GM10266 (cell line): ENCODE results near the gene ACOD1.

Source experiments
- DNase-seq: peaks from one replicate; pipeline ENCODE4 v3.0.0; 2012; ENCODE audit errors: extremely low spot score
- TF ChIP-seq, protein P1 (sequence below): IDR thresholded peaks from 2 replicates; pipeline ENCODE4 v1.5.1; 2012; ENCODE audit warnings: mild to moderate bottlenecking, low read depth; ENCODE audit not compliant: control insufficient read depth, insufficient read depth; ENCODE audit errors: missing control alignments

The ACOD1 gene

GRCh38 chr13:76974618-76974975, 26.3 kb downstream of the ACOD1 start:
- TF ChIP-seq, protein P1, sequence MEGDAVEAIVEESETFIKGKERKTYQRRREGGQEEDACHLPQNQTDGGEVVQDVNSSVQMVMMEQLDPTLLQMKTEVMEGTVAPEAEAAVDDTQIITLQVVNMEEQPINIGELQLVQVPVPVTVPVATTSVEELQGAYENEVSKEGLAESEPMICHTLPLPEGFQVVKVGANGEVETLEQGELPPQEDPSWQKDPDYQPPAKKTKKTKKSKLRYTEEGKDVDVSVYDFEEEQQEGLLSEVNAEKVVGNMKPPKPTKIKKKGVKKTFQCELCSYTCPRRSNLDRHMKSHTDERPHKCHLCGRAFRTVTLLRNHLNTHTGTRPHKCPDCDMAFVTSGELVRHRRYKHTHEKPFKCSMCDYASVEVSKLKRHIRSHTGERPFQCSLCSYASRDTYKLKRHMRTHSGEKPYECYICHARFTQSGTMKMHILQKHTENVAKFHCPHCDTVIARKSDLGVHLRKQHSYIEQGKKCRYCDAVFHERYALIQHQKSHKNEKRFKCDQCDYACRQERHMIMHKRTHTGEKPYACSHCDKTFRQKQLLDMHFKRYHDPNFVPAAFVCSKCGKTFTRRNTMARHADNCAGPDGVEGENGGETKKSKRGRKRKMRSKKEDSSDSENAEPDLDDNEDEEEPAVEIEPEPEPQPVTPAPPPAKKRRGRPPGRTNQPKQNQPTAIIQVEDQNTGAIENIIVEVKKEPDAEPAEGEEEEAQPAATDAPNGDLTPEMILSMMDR, result no peak

GRCh38 chr13:76975863-76976262, 27.6 kb downstream of the ACOD1 start:
- TF ChIP-seq, protein P1, result no peak

More at GRCh38 chr13:76974618-76974975, 26.3 kb downstream of the ACOD1 start:
- no peak for DNase-seq

DNA sequence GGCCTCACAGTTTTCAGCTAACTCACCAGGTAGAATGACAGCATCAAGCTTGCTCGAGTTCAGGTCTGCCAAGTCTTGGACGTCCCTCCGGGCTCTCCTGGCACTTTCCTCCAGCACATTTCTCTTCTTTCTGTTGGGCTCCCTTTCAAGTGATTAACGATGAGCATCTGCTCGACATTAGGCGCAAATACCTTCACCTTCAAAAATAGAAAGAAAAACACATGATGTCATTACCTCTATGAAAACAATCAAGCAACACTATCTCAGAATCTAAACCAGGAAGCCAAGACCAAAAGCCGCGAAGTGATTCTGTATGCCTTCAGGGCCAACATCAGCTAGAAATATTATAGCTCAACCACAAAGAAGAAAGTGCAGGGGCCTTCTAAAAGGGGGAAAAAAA, 28.2 kb downstream of the ACOD1 start:
- TF ChIP-seq, protein P1, result no peak
- DNase-seq, result no peak

More at GRCh38 chr13:76975863-76976262, 27.6 kb downstream of the ACOD1 start:
- DNase-seq, result no peak

- TF ChIP-seq, protein P1, result no peak
- no peak for DNase-seq
Measured at GRCh38 chr13:76976929-76977328, 28.6 kb downstream of the ACOD1 start.

GRCh38 chr13:76980075-76980718, 31.9 kb downstream of the ACOD1 start:
- TF ChIP-seq, protein P1, result peak; percentile 99
- DNase-seq, result peak; percentile 90

DNA sequence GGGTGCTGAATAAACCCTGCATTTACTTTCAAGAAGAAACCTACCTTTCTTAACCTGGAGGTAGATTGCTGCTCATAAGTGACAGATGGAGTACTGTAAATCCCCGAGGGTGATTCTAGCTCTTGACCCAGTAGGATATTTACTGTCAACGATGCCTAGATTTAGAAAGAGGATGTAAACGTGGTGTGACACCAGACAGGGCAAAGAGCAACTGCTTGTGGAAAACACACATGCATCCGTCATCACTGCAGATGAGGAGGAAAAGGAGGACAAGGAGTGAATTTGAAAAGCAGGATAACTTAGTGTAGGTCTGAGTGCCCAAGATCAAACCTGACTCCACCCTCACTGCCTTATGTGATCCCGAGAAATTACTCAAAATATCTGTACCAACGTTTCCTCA, 33.8 kb downstream of the ACOD1 start:
- TF ChIP-seq, protein P1, result no peak
- no peak for DNase-seq

- no peak for DNase-seq
- TF ChIP-seq, protein P1, result no peak
Measured at GRCh38 chr13:76983676-76984075, 35.4 kb downstream of the ACOD1 start.
